Measurements from ENCODE around the gene PRDM16. TPM values are rescaled to one million over a fixed set of nuclear protein-coding genes. Genes with fewer than 3 reads are reported as not detected.

The PRDM16 gene
- polyA plus RNA-seq, 1 donor (not counting 4 experiments of a cell fraction or from before 2014, with no cell fraction given): 0.05 TPM

- no peak overlapping the region for H3K9ac ChIP-seq (ENCODE audit: control insufficient read depth, extremely low read depth, insufficient read depth, low read length)
- H3K4me1 ChIP-seq (ENCODE audit: control insufficient read depth, extremely low read depth, insufficient read depth, low read length): no peaks in the 10 kb centered on the region
- no peaks in the 10 kb centered on the region for H3K27me3 ChIP-seq (ENCODE audit: control insufficient read depth, extremely low read depth, insufficient read depth, low read length)
- H3K4me3 ChIP-seq (ENCODE audit: control insufficient read depth in 2 of 3, extremely low read depth in 1 of 3, insufficient read depth in 2 of 3, low read depth in 1 of 3, low read length in 3 of 3): no peak overlapping the region
- H3K79me2 ChIP-seq (ENCODE audit: control insufficient read depth, insufficient read depth, low read length): no peaks in the 10 kb centered on the region
- no peaks in the 10 kb centered on the region for H3K9me1 ChIP-seq (ENCODE audit: control insufficient read depth, extremely low read depth, insufficient read depth, low read length)
- no peak overlapping the region for H3K27ac ChIP-seq (ENCODE audit: control insufficient read depth, insufficient read depth, low read length)
- no peaks in the 10 kb centered on the region for H3K9me3 ChIP-seq (ENCODE audit: control insufficient read depth, low read depth, low read length)
- no peak overlapping the region for H2AFZ ChIP-seq (ENCODE audit: control insufficient read depth, low read length)
- dilution Hi-C loops (cut with MboI; ENCODE audit: extremely low pct_ligation_motif_present, low sequenced_read_pairs): no loop called here
- TF ChIP-seq, protein P1, sequence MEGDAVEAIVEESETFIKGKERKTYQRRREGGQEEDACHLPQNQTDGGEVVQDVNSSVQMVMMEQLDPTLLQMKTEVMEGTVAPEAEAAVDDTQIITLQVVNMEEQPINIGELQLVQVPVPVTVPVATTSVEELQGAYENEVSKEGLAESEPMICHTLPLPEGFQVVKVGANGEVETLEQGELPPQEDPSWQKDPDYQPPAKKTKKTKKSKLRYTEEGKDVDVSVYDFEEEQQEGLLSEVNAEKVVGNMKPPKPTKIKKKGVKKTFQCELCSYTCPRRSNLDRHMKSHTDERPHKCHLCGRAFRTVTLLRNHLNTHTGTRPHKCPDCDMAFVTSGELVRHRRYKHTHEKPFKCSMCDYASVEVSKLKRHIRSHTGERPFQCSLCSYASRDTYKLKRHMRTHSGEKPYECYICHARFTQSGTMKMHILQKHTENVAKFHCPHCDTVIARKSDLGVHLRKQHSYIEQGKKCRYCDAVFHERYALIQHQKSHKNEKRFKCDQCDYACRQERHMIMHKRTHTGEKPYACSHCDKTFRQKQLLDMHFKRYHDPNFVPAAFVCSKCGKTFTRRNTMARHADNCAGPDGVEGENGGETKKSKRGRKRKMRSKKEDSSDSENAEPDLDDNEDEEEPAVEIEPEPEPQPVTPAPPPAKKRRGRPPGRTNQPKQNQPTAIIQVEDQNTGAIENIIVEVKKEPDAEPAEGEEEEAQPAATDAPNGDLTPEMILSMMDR (optimal IDR thresholded peaks at IDR 0.05 in 1 of 3, IDR thresholded peaks at IDR 0.05 in 1 of 3, conservative IDR thresholded peaks at IDR 0.05 in 1 of 3; ENCODE audit: extremely low read depth in 1 of 3, insufficient read depth in 2 of 3, low read length in 3 of 3): no peak
- TF ChIP-seq EZH2 (IDR thresholded peaks at IDR 0.05; ENCODE audit: low read length): no peak
- FAIRE-seq (no peak), DNase-seq (ENCODE audit: low read depth, low spot score) (no peak)
- no peaks in the 10 kb centered on the region for H4K20me1 ChIP-seq (ENCODE audit: control insufficient read depth, extremely low read depth, insufficient read depth, low read length)
- no peak overlapping the region for H3K4me2 ChIP-seq (ENCODE audit: control insufficient read depth, extremely low read depth, insufficient read depth, low read depth, low read length)
- no peaks in the 10 kb centered on the region for H3K36me3 ChIP-seq (ENCODE audit: control insufficient read depth in 2 of 2, extremely low read depth in 1 of 2, insufficient read depth in 2 of 2, low read length in 2 of 2)
These were observed 359.0 kb downstream of the PRDM16 start for GRCh38 chr1:3427711-3428704.

- no peak overlapping the region for H3K4me2 ChIP-seq (ENCODE audit: control insufficient read depth, extremely low read depth, insufficient read depth, low read depth, low read length)
- dilution Hi-C loops (cut with MboI; ENCODE audit: extremely low pct_ligation_motif_present, low sequenced_read_pairs): no loop called here
- H3K36me3 ChIP-seq (ENCODE audit: control insufficient read depth in 2 of 2, extremely low read depth in 1 of 2, insufficient read depth in 2 of 2, low read length in 2 of 2): no peaks in the 10 kb centered on the region
- FAIRE-seq (no peak), DNase-seq (ENCODE audit: low read depth, low spot score) (no peak)
- H3K9me1 ChIP-seq (ENCODE audit: control insufficient read depth, extremely low read depth, insufficient read depth, low read length): no peaks in the 10 kb centered on the region
- no peaks in the 10 kb centered on the region for H3K27me3 ChIP-seq (ENCODE audit: control insufficient read depth, extremely low read depth, insufficient read depth, low read length)
- TF ChIP-seq, protein P1 (optimal IDR thresholded peaks at IDR 0.05 in 1 of 3, IDR thresholded peaks at IDR 0.05 in 1 of 3, conservative IDR thresholded peaks at IDR 0.05 in 1 of 3; ENCODE audit: extremely low read depth in 1 of 3, insufficient read depth in 2 of 3, low read length in 3 of 3): no peak
- TF ChIP-seq EZH2 (IDR thresholded peaks at IDR 0.05; ENCODE audit: low read length): no peak
- H3K4me1 ChIP-seq (ENCODE audit: control insufficient read depth, extremely low read depth, insufficient read depth, low read length): no peaks in the 10 kb centered on the region
- H3K4me3 ChIP-seq (ENCODE audit: control insufficient read depth in 2 of 3, extremely low read depth in 1 of 3, insufficient read depth in 2 of 3, low read depth in 1 of 3, low read length in 3 of 3): no peak overlapping the region
- no peaks in the 10 kb centered on the region for H4K20me1 ChIP-seq (ENCODE audit: control insufficient read depth, extremely low read depth, insufficient read depth, low read length)
- H3K9me3 ChIP-seq (ENCODE audit: control insufficient read depth, low read depth, low read length): no peaks in the 10 kb centered on the region
- H3K9ac ChIP-seq (ENCODE audit: control insufficient read depth, extremely low read depth, insufficient read depth, low read length): no peak overlapping the region
- H3K79me2 ChIP-seq (ENCODE audit: control insufficient read depth, insufficient read depth, low read length): no peaks in the 10 kb centered on the region
- no peak overlapping the region for H3K27ac ChIP-seq (ENCODE audit: control insufficient read depth, insufficient read depth, low read length)
- no peak overlapping the region for H2AFZ ChIP-seq (ENCODE audit: control insufficient read depth, low read length)
These were observed 359.9 kb downstream of the PRDM16 start for GRCh38 chr1:3428899-3429298.
